GM18861 (cell line): ENCODE results near the gene ARHGAP8.

ENCODE experiments used
- ATAC-seq: cut with Tn5 transposase; IDR thresholded peaks from one replicate; pipeline ENCODE4 v1.9.1; 2021; ENCODE audit not compliant: unreplicated experiment

Gene ARHGAP8

DNA sequence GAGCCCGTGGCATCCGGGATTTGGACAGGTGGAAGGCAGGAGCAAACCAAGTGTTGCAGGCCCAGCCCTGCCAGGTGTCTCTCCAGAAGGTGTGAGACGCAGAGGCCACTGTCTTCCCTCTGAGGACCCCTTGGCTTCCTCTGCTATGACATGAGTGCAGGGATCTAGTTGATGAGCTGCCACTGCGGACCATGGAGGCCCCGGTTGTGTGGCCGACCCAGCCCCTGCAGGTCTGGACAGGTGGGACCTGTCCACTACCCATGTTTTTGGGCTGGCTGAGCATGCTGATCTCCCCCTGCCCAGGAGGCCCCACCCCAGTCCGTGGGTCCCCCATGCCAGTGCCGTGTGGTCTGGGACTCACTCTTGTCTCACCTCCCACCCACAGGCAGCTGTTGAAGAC lies 27.5 kb upstream of the ARHGAP8 start:
- ATAC-seq: no peak

DNA sequence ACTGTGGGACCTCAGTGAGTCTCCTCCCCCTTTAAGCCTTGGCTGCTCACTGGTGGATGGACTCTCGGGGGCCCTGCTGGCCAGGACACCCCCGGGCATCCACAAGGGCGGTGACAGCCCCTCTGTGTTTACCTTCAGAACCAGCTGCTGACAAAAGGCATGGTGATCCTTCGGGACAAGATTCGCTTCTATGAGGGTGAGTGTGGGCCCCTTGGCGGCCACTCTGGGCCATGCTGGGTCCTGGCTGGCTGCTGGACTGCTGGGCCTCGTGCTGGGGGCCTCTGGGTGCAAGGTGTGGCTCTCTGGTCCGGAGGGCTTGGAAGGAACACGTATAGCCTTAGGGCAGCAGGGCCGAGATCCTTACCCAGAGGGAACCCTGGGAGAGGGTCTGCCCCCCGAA lies 25.9 kb upstream of the ARHGAP8 start:
- ATAC-seq: no peak

DNA sequence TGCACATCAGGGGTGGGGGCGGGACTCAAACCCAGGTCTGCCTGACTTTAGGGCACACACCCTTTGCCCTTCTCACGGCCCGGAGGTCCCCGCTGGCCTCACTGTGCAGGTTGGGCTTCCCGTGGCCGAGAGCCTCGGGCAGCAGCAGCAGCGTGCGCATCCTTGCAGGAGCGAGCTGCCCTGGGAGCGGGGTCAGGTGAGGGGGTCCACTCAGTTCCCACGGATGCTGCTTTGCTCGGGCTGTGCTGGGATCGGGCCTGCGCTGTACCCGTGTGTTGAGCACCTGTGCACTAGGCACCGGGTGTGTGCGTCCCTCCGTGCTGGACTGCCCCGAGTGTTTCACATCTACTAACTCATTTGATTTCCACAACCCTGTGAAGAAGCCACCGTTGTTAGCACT lies 25.2 kb upstream of the ARHGAP8 start:
- no peak for ATAC-seq

DNA sequence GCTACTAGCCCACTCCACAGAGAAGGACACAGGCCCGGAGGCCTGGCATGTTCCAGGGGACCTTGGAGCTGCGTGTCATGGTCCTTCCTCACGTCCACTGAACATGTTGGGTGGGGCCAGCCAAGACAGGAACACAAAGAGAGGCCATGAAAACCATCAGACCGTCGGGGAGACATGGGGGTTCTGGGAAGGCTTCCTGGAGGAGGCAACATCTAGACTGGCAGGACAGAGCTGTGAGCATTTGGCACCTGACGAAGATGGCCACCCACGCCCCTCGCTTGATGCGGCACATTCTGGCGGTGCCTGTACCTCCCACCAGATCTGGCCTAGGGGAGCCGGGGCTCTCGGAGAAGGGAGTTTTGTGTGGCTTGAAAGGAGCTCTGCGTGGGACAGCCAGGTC lies 24.7 kb upstream of the ARHGAP8 start:
- no peak for ATAC-seq

DNA sequence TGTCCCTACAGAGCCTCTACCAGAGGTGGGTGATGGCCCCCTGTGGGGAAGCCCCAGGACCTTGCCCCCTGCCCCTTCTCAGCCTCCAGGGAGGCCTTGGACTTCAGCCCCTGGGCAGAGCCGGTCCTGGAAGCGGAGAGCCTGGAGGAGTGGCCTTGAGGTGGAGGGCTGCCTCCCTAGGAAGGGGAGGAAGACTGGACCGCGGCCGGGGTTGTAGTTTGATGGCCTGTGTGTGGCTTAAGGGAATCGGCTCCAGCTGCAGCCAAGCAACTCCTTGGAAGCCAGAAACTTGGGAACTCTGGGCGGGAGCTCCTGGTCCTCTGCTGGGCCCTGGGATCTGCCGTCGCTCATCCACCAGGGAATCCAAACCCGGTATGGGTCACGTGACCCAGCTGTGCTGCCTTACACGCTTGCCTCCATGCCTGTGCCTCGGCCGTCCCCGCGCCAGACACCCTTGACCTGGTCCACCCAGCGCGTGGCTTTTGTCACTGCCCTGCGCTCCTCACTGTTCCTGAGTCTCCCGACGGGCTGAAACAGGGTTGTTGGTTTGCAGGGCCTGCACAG lies 23.5 kb upstream of the ARHGAP8 start:
- ATAC-seq: no peak

DNA sequence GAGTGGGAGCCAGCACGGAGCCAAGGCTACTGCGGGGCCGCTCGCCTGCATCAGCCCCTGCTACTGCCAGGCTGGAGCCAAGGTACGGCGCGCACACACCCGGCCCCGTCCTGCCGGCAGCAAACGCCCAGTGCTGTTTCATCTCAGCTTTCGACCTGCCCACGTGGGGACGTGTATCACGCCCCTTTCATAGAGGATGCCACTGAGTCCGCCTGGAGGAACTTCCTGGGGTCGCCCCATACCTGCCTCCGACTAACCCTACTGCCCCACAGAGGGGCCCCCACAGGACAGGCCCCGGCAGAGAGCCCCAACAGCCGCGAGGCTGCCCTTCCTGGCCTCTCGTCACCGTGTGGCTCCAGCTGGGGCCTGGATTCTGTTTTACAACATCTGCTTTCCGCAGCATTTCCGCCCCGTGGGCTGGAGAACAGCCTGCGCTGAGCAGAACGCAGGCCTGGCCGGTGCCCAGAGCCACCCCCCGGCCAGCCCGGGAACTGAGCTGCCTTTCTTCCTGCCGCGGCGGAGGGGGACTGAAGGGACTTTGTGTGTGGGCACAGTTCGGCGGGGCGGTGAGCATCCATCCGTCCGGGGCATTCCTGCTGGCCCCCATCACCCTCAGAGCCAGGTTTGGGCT lies 22.9 kb upstream of the ARHGAP8 start:
- ATAC-seq: no peak

DNA sequence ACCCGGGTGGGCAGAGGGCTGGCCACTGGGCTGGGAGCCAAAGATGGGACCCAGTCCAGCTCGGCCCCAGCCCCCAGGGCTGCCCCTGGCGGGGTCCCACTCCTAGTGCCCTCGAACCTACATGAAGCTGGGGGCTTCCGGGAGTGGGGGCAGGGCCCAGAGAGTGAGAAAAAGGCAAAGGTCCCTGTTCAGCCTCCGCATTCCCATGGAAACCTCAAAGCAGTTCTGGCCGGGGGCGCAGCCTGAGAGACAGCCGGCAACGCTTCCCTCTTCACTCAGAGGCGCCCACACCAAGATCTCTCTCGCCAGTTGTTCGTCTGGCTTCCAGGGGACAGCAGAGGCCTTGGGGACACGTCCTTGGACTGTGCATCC lies 22.4 kb upstream of the ARHGAP8 start:
- ATAC-seq: no peak

DNA sequence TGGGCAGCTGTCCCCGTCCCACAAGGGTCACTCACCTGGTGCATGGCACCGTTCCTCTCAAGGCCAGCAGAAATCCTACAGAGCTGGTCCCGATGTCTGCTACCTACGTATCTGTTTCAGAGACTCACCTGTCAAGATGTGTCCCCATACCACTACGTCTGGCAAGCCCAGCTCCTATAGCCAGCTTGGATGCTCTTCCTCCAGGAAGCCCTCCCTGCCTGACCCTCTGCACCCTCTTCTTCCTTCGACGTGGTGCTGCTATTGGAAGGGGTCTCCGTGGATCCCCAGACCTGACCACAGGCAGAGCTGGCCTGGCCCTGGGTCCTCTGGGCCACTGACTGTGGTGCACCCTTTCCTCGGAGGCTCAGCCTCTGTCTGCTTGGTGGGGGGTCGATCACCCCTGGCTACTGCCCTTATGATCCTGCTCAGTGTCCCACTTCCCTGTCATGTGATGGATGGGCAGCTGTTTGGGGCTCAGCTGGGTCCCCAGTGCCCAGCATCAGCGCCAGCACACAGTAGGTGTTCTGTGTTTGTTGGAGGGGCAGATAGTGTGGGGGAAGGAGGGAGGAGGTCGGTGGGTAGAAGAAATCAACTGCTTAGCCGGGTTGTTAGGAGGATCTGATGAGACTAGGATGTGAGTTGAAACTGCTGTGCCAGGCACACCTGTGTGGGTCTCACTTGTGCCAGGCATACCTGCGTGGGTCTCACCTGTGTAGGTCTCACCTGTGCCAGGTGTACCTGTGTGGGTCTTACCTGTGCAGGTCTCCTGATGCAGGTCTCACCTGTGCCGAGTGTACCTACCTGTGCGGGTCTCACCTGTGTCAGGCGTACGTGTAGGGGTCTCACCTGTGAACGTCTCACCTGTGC lies 21.7 kb upstream of the ARHGAP8 start:
- no peak for ATAC-seq

DNA sequence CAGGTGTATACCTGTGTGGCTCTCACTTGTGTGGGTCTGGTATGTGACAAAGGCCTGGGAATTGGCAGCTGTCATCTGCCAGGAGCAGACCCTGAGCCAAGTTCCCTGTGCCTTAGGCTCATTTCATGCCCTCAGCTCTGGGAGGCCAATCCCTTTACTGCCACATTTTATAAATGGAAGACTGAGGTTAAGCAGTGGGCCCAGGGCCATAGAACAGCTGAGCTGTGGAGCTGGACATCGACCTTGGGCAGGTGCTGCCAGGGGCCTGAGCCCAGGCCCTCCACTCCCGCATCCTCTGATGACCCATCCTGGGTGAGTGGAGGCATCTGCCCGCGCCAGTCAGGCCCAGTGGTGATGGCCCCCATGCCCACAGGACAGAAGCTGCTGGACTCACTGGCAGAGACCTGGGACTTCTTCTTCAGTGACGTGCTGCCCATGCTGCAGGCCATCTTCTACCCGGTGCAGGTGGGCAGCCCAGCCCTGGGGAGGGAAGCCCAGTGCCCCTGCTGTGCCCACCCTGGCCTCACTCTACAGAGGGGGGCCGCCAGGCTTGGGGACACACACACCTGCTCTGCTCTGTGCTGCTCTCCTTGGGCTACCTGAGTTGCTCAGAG lies 20.9 kb upstream of the ARHGAP8 start:
- ATAC-seq: no peak

DNA sequence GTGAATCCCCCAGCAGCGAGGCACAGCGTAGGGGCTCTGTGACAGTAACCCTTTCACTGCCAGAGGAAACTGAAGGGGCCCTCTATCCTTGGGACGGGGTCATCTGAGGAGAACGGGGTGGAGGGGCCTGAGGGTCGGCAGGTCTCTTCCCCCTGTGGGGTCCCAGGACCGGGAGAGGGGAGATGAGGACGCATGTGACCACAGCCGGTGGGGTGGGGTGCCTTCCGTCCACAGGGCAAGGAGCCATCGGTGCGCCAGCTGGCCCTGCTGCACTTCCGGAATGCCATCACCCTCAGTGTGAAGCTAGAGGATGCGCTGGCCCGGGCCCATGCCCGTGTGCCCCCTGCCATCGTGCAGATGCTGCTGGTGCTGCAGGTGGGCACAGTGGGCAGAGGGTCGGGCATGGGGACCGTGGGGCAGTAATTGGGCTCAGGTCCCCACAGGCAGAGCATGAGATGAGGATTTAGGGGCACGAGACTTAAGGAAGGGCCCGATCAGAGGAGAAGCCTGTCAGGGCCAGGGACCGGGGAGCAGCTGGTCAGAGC lies 20.3 kb upstream of the ARHGAP8 start:
- ATAC-seq: no peak

DNA sequence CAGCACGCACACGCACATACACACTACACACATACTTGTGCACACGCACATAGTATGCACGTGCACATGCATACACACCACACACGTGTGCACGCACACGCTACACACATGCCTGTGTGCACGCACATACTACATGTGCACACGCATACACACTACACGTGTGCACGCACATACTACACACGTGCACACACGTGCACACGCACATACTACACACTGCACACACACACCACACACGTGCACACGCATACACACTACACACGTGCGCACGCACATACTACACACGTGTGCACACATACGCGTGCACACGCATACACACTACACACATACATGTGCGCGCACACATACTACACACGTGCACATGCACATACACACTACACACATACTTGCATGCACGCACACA lies 19.7 kb upstream of the ARHGAP8 start:
- no peak for ATAC-seq

DNA sequence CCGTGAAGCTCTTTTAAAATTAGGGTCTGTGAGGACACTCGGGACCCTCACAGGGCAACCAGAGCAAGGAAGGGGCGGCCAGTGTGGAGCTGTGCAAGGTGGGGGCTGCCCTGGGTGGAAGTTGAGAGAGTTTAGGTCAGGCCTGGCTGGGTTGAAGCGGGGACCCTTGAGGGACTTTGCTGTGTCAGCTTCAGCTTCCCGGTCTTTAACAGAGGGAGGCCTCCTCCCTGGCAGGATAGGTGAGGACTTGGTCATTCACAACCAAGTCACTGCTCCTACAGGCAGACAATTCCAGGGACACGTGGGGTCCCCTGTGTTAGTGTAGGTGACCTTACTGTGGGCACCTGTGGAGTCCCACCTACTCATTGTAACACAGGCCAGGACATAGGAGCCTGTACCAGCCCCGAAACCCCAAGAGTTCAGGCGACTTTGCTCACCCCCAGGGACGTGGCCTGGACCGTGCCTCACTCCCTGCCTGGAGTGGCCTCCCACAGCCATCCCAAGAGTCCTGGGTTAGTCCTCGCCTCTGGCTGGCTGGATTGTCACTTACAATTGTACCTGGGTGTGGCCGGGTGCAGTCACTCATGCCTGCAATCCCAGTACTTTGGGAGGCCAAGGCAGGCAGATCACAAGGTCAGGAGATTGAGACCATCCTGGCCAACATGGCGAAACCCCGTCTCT lies 18.8 kb upstream of the ARHGAP8 start:
- ATAC-seq: no peak

DNA sequence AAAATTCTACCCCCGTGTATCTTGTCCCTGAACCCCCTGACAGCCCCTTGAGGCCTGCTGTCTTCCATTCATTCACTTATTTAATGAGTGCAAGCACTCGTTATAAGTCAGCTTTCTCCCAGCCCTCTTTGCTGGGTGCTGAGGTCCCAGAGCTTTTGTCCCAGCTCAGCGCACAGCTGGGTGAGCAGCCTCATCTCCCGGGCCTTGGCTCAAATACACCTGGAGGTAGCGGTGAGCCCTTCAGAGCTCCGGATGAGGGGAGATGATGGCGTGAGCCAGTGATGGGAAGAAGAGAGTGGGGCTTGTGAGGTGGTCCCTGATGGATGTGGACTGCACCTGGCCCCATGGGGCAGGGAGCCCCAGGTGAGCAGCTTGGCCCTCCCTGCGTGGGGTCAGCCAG lies 18.1 kb upstream of the ARHGAP8 start:
- no peak for ATAC-seq

DNA sequence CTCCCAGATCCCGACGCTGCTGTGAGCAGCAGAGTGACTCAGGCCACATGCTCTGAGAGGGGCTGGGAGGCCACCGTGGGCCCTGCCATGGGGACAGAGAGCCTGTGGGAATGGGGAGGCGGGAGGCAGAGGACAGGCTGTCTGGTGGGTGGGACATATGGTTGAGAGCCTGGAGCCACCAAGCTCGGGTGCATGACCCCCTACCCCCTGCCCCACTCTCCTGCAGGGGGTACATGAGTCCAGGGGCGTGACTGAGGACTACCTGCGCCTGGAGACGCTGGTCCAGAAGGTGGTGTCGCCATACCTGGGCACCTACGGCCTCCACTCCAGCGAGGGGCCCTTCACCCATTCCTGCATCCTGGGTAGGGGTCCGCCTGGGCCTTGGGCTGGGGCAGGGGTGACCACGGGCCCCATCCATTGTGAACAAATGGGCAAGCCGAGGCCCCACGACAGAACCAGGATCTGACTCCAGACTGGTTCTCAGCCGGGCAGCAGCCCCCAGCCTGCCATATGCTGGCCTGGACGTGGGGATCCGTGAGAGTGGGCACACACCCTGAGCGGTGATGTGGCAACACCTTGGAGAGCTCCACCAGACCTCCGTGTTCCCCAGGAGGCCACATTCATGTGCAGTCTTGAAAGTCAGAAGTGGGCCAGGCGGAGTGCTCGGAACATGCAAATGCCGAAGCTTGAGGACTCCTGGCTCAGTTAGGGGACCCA lies 17.4 kb upstream of the ARHGAP8 start:
- ATAC-seq: no peak

DNA sequence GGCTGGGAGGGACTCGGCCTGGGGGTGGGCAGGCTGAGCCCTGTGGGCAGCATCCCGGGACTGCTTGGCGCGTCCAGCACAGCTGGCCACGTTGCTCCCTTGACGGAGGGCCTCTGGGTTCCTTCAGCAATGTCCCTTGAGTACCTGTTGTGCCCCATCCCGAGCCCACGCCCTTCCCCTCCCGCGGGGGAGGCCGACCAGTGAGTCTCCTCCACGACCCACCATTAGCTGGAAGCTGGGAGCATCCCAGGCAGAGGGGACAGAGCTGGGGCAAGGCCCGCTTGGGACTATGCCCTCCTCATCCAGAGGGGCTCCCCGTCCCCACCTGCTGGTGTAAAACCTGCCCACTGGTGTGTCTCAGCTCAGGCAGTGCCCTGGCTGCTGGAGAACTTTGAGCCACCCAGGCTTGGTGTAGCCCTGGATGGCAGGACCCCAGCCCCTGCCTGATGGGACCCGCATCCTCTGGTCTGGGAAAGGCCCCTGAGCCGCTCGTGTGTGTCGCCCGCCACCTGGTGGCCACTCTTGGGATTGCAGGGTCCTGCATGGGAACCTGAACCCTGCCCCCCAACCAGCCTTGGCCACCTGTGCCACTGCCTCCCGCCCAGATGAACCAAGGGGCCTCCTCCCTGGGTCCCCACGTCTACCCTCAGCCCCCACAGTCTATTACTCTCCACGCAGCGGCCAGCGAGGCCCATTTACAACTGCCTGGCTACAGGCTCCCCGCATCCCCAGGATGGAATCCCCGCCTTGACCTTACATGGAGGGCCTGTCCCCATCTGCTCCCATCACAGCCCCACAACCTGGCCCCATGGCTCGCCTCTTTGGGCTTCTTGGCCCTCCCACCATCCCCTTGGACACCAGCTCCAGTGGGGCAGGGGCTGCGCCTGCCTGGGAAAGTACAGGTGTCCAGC lies 16.6 kb upstream of the ARHGAP8 start:
- no peak for ATAC-seq

DNA sequence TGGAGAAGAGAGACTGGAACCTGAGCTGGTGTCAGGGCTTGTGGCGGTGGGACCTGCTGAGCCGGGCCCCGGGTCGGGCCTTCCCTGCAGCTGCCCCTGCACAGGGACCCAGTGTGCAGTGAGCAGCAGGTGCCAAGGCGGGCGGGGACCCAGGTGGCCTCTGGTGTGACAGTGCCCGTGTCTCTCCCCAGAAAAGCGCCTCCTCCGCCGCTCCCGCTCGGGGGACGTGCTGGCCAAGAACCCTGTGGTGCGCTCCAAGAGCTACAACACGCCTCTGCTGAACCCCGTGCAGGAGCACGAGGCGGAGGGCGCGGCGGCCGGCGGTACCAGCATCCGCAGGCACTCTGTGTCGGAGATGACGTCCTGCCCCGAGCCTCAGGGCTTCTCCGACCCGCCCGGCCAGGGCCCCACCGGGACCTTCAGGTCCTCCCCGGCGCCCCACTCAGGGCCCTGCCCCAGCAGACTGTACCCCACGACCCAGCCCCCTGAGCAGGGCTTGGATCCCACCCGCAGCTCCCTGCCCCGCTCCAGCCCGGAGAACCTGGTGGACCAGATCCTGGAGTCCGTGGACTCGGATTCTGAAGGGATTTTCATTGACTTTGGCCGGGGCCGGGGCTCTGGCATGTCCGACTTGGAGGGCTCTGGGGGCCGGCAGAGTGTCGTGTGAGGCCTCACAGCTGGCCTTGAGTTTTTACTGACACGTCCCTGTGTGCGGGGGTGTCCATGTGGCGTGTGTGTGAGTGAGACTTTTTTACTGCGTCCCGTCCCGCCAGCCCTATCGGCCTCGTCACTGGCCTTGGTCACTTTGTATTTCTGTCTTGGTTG lies 15.6 kb upstream of the ARHGAP8 start:
- ATAC-seq: no peak

DNA sequence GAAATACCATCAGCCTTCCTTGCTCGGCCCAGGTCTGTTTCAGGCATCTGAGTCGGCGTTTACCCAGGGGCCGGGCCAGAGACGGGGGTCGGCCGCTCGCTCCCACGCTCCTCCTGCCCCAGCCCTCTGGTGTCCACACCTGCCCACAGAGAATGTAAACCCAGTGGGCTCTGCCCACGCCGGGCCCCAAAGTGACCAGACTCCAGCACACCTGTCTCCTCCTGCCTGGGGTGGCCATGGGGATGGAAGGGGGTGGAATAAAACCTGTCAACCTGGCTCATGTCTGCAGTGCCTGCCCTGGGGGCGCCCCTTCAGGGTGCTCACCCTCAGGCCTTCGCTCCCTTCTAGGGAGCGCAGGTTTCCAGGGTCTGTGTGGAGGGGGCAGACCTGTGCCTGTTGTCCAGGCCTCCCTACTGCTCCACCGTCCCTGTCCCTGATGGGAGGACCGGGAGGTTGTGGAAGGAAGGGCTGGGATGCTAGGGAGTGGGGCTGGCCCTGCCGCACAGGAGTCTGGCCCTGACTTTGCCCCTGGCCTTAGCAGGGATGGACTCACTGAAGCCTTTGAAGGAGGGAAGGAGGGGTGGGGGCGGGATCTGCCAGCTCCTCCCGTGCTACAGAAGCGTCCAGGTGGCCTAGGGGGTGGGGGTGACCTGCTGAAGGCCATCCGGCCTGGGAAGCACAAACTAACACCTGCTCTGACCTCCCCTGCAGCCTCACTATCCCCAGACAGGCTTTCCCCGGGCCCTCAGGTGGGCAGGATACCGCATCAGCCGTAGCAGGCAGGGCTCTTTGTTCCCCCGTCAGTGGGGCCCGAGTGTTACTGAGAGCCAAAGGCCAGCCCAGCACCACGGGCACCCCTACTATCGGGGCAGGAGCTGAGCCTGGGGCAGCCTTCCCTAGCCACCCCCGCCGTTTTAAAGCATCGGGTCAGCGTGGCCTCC lies 14.7 kb upstream of the ARHGAP8 start:
- no peak for ATAC-seq

DNA sequence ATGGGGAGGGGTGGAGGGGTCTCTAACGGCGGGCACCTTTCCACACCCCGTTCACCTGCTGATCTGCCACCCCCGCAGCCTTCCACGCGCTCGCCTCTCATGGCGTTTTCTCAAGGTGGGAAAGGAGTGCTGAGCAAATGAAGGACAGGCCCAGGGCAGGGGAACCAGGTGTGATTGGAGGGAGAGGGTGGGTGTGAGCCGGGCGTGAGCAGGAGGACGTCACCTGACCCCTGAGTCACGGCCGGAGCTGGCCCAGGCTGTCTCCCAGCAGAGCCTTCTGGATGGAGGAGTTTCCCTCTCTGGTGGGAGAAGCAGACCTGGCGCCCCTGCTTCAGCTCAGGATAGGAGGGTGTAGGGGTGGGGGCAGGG lies 14.0 kb upstream of the ARHGAP8 start:
- ATAC-seq: no peak
